ENCODE results near the gene RCHY1.
A peak's percentile ranks its signal among the peaks of the same experiment; 100 is the strongest.
"Not testable (repeated sequence)": the region's sequence is repeated elsewhere in the genome, so short reads cannot be mapped to it uniquely, and the experiment has no call there.

Gene RCHY1

DNA sequence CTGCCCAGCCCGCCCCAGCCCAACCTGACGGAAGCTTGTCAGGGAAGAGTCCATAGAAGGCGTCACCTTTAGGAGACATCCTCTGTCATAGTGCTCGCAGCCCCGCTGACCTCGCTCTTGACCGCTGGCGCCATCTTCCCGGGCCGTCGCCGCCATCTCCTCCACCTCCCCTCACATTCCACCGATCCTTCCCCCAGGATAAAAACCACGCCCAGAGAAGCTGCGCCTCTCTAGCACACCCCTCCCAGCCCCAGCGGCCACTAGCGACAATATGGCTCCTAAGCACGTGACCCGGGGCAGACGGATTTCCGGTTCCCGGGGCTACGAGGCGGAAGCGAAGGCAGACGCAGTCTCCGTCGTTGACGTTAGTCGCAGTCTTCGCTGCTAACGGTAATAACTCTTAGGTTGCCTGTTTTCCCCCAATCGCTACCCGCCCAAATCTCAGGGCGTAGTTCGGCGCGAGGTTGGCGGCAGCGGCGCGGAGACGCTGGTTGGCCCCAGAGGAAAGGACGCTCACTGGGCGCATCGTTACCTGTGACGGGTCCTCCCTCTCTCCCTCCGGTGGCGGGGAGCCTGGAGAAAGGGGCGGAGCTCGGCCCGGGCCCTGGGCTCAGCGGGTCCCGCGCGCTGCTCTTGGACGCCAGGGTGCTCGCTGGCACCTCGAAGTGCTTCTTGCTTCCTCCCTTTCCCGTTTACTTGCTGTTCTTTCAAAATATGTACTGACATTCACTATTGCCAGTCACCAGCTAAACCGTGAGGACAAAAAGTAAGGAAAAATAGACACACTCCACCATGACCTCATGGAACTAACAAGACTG, at the start of gene RCHY1, which contains the start of gene THAP6:
RCHY1 (minus strand) TSS at position 273 of the 818 bp plus-strand sequence; CDS start at position 156, 117 bp downstream.
THAP6 (plus strand) TSS at position 343 of the 818 bp plus-strand sequence. CDS start 980 bp downstream, outside the sequence.
- DNase-seq: peak; percentile 97

DNA sequence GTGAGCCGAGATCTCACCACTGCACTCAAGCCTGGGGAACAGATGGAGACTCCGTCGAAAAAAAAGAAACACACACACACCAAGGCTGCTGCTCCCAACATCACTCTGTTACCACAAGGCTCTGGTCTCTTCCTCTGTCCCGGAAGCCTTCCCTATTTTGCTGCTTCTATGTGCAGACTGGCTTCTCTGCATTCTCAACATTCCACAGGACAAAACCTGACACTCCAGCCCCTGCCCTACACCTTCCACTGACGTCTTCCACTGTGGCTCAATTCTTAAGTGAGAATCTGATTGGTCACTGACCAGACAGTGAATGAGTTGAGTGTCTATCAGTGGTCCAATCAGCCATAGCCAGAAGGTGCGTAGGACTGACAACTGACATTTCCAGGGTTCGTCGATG, 47.6 kb upstream of the RCHY1 start:
- no peak for DNase-seq

DNA sequence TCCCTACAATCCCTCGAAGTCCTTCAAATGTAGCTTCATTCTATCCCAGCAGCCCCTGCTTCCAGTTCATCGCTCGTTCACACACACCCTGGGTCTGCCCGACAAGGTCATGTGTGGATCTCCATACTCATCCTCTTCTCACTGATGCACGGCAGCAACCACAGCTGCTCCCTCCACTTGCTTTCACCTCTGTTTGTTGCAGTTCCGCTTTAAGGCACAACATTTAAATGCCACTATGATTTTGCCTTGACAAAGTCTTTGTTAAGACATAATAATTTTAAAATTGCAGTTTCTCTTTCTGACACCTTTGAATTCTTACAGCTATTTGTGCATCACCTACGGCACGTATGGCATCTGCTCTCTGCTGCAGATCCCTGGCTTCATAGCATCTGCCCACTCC, 43.5 kb upstream of the RCHY1 start:
- DNase-seq: no peak

DNA sequence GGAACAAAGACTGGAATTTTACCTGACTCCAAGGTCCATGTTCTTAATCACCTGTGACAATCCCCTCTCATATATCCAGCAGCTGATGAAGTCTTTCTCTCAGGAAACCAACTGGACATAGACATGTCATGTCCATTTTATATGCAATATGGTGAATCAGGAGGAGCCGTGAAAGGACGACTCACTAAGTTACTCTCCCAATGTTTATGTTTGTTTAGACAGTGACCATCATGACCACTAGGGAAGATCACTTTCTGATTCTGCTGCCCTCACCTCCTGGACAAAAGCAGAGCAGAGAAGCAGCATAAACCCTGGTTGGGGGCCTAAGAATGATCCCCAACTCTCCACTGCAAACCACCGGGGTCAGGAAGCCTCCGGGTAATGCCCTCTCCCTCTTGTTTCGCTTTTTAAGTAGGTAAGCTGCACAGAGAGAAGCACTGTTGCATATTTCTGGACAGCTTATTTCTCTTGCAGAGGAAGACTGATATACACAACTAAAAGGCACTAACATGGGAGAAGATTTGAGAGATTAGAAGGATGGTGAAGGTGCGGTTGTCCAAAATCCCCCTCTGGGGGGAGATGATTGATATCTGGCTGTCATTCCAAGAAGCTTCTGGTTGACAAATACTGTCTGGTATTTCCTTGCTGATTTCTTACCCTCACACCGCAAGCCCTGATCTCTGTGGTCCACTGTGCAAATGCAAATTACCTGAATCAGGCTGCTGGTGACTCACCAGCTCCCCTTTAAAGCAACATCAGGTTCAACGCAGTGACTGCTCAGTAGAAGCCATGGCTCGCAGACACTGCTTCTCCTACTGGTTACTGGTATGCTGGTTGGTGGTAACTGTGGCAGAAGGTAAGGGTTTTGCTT, 41.3 kb upstream of the RCHY1 start, which contains the start of gene ODAPH:
ODAPH (plus strand) TSS at position 773 of the 871 bp plus-strand sequence; CDS start at position 790, 17 bp downstream.
- DNase-seq: no peak

DNA sequence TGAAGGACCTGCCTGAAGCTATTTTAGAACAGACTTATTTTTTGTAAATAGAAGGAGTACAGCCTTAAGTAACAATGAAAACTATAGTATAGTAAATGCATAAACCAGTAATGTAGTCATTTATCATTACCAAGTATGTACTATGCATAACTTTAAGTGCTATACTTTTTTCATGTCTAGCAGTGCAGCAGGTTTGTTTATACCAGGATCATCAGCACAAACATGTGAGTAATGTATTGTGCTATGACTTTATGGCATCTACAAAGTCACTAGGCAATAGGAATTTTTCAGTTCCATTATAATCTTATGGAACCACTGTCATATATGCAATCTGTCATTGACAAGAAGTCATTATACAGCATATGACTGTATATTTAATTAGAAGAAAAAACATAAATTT, 38.2 kb upstream of the RCHY1 start:
- no peak for DNase-seq

DNA sequence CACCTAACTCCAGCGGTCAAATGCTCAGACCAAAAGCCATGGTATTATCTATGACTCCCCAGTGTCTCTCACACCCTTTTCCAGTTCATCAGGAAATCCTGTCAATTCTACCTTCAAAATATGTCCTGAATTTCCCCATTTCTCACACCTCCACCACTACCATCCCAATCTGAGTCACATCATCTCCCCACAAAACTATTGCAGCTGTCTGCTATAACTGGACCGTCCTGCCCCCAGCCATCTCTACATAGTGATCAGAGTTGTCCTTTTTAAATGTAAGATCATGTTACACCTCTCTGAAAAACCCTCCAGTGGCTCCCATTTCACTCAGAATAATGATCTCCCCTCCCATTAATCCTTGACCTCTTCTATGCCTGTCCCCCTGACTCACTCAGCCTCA, 34.8 kb upstream of the RCHY1 start:
- no peak for DNase-seq

DNA sequence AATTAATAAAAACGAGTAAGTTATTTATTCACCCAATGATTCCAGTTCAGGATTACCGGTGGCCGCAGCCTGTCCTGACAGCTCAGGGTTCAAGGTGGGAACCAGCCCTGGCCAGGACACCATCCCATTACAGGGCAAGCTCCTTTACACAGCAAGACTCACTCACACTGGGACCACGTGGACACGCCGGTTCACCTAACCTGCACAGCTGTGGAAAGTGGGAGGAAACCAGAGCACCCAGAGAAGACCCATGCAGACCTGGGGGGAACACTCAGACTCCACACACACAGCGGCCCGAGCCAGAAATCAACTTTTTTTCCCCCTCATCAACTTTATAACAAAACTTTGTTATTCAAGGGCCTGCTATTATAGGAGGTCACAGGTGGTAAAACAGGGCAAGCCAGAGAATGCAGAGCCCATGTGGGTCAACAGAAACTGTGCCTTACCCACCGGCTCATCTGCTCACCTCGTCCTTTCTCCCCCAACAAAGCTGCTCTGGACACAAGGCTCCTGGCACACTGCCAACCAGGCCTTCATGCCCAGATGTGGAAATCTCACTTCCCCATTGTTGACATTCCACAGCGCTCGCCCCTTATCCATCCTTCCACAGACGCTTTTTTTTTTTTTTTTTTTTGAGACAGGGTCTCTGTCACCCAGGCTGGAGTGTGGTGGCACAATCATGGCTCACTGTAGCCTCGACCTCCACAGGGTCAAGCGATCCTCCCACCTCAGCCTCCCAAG, 33.6 kb upstream of the RCHY1 start:
- no peak for DNase-seq

DNA sequence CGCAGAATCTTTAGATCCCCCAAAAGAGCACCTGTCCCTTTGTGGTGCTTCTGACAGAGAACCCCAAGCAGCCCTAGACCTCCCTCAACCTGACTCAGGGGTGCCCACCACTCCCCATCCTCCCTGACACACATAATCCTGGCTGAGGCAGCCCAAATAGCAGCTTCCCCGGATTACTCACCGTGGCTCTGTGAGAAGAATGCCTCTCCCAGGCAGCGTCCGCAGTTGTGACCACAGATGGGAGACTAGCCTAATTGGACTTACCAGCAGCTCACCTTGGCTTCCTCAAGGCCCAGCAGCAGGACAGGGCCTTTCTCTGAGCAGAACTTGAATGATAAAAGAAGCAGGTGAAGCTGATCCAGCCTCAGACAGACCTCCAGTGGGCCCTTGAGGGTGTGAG, 31.3 kb upstream of the RCHY1 start:
- no peak for DNase-seq

DNA sequence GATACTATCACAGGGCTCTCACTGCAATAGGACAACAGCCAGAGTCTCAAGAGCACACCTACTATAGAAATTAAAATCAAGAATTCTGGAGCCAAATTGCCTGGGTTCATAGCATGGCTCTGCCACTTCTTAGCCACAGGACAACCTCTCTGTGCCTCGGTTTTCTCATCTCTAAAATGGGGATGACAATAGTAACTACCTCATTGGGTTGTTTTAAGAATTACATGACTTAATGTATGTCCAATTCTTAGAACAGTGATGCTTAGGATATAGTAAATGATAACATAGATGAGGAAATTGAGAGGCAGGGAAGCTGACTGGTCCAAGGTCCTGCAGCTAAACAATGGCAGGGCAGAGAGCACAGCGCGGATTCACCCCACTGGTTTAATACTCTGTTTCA, 30.7 kb upstream of the RCHY1 start:
- DNase-seq: no peak

DNA sequence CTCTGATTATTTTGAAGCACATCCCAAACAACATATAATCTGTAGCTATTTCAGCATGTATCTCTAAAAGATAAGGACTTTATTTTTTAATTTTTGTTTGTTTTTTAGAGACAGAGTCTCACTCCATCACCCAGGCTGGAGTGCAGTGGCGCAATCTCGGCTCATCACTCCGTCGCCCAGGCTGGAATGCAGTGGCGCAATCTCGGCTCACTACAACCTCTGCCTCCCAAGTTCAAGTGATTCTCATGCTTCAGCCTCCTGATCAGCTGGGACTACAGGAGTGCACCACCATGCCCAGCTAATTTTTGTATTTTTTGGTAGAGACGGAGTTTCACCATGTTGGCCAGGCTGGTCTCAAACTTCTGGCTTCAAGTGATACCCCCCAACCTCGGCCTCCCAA, 30.0 kb upstream of the RCHY1 start:
- not testable (repeated sequence) for DNase-seq

DNA sequence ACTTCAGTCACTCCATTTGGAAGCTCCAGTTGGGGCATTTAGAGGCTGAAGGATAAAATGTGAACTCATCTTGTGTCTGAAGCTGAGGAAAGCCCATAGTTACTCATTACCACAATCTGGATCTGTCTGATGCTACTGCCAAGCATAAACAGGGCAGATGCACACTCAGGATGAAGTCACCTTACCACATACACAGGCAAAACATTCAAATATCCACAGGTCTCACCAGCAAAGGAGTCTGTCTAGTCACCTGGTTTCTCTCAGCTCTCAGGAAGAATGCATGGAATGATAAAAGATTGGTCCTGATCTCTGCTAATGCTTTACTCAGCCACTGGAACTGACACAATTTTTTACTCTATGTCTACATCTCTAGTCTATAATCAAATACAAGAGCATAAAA, 28.6 kb upstream of the RCHY1 start:
- no peak for DNase-seq

DNA sequence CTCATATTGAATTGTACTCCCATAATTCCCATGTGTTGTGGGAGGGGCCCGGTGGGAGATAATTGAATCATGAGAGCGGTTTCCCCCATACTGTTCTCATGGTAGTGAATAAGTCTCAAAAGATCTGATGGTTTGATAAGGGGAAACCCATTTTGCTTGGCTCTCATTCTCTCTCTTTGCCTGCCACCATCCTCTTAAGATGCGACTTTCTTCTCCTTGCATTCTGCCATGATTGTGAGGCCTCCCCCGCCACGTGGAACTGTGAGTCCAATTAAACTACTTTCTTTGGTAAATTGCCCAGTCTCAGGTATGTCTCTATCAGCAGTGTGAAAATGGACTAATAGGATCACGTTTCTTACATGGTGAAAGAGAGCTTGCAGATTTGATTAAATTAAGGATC, 23.1 kb upstream of the RCHY1 start:
- not testable (repeated sequence) for DNase-seq

DNA sequence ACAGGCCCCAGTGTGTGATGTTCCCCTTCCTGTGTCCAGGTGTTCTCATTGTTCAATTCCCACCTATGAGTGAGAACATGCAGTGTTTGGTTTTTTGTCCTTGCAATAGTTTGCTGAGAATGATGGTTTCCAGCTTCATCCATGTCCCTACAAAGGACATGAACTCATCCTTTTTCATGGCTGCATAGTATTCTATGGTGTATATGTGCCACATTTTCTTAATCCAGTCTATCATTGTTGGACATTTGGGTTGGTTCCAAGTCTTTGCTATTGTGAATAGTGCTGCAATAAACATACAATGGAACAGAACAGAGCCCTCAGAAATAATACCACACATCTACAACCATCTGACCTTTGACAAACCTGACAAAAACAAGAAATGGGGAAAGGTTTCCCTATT, 19.7 kb upstream of the RCHY1 start:
- not testable (repeated sequence) for DNase-seq

DNA sequence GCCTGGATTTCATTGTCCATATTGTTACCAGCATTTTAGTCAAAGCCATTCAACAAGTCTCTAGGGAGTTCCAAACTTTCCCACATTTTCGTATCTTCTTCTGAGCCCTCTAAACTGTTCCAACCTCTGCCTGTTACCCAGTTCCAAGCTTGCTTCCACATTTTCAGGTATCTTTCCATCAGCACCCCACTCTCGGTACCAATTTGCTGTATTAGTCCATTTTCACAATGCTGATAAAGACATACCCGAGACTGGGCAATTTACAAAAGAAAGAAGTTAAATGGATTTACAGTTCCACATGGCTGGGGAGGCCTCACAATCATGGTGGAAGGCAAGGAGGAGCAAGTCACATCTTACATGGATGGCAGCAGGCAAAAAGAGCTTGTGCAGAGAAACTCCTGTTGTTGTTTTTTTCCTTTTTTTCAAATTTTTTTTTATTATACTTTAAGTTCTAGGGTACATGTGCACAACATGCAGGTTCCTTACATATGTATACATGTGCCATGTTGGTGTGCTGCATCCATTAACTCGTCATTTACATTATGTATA, 19.2 kb upstream of the RCHY1 start:
- not testable (repeated sequence) for DNase-seq

DNA sequence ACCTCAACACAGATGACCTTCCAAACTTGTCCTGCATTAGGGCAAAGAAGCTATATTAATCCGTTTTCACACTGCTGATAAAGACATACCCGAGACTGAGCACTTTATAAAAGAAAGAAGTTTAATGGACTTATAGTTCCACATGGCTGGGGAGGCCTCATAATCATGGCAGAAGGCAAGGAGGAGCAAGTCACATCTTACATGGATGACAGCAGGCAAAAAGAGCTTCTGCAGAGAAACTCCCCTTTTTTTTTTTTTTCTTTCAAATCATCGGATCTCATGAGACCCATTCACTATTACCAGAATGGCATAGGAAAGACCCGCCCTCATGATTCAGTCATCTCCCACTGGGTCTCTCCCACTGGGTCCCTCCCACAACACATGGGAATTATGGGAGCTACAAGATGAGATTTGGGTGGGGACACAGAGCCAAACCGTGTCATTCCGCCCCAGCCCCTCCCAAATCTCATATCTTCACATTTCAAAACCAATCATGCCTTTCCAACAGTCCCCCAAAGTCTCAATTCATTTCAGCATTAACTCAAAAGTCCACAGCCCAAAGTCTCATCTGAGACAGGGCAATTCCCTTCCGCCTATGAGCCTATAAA, 17.4 kb upstream of the RCHY1 start:
- DNase-seq: not testable (repeated sequence)

DNA sequence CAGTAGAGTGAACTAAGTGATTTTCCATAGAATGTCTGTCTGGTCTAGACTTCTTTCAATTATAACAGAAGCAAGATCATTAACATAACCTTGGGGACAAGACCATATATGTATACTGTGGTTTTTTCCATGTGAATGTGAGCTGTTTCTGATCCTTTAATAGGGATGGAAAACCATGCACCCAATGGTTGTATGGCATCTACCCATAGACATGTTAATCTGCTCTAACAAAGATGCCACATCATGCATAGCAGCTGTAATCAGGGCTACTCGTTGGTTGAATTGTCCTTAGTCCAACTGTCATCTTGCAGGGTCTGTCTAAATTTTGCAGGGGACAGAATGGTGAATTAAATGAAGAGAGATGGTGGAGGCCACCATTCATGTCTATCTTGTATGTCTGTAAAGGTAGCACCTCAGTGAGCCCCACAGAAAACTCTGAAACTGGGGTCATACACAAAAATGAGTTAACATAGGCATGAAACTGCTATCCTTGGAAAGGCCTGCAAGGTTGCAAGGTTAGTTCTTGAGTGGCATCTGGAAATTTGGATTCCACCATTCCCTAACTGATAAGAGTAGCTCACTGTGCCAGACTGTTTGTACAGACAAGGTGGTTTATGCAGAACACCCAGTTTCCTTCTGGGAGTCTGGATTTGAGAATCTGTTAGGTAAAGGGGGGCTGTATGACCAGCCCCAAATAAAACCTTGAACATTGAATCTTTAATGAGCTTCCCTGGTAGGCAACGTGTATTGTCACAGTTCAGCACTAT, 16.5 kb upstream of the RCHY1 start:
- no peak for DNase-seq

DNA sequence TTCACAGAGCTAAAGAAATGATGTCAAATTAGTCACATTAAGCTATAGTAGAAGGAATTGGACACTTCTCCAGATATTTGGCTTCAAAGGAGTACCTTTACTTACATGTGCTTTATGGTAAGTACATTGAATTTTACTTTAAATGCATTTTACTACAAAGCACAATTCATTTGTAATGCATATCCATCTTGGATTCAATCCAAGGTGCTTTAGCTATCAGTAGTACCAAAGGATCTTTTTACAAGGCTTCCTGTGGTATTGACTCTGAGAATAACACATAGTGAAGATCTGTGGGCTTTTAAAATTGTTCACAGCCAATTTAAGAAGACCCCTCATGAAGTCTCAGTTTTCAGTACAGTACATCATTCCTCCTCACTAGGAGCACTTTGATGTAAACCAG, 13.3 kb upstream of the RCHY1 start:
- DNase-seq: no peak

DNA sequence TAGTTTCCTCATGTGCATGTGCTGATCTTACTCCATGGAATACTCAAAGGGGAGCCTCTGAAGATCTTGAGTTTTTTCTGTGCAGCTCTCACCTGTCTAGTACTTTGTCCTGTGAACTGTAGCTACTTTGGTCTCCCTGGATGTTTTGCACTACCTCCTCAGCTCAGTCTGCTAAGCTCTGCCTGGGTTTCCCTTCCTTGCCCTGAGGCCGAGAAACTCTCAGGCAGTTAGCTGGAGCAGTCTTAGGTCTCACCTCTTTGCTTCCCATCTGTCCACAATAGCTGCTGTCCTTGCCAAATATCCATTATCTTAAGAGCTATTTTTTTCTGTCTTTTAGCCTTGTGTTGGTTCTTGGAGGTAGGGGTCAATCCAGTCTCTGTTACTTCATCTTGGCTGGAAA, 11.7 kb upstream of the RCHY1 start:
- DNase-seq: no peak

DNA sequence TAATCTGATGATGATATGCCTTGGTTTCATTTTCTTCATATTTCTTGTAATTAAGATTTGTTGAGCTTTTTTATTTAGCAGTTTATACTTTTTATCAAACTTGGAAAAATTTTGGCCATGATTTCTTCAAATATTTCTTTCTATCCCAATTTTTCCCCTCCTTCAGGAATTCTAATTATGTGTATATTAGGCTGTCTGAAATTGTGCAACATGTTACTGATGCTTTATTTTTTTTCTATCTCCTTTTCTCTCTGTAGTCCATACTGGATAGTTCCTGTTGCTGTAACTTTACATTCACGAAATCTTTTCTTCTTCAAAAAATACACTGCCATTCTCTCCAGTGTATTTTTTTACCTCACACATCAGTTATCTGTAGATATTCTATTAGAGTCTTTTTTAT, 10.9 kb upstream of the RCHY1 start:
- no peak for DNase-seq

DNA sequence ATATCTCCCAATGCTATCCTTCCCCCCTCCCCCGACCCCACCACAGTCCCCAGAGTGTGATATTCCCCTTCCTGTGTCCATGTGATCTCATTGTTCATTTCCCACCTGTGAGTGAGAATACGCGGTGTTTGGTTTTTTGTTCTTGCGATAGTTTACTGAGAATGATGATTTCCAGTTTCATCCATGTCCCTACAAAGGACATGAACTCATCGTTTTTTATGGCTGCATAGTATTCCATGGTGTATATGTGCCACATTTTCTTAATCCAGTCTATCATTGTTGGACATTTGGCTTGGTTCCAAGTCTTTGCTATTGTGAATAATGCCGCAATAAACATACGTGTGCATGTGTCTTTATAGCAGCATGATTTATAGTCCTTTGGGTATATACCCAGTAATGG, 5.2 kb upstream of the RCHY1 start:
- DNase-seq: not testable (repeated sequence)

DNA sequence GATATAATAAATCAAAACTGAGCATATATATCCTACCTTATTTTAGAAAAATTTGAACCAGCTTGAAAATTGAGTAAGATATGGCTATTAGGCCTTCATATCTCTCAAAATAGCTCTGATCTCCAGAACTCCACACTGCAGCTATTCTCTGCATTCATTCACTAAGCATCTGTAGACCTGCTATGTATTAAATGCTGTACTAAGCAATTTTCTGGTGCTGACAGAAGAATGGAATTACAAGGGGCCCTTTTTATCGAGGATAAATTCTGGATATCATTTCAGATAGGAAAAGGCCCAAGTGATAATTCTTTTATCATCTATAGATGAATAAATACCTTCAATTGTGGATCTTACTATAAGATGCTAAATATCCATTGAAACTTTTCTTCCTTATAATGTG, 1.9 kb upstream of the RCHY1 start:
- DNase-seq: no peak

All from NCI-H1092 (cell line).